ENCODE data around the gene LRRN3.
A peak's percentile ranks its signal among the peaks of the same experiment; 100 is the strongest.

LRRN3 gene

DNA sequence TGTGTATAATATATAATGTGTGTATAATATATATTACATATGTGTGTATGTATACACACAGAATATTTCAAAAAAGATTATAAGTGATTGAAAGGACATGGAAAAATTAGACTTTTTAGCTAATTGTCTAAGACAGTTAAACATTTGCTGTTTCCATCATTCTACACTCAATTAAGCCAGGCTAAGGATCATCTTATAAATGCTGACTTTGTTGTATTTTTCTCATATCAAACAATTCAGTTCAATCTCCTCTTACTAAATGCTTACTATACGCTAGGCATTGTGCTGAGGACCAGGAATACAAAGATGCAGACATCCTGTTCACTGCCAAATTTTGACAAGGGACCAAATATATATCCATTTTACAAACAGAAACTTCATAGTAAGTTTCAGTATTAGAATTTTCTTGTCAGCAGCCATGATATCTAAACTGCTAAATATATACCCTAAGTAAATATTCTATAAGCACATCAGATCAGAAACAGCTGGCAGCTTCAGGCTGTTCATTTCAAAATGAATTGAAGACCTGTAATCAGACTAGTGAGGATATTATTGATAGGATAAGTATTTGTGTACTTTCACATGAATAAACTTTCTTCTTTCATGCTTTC, 10.3 kb upstream of the LRRN3 start:
- DNase-seq (ENCODE audit: low read depth), result no peak

DNA sequence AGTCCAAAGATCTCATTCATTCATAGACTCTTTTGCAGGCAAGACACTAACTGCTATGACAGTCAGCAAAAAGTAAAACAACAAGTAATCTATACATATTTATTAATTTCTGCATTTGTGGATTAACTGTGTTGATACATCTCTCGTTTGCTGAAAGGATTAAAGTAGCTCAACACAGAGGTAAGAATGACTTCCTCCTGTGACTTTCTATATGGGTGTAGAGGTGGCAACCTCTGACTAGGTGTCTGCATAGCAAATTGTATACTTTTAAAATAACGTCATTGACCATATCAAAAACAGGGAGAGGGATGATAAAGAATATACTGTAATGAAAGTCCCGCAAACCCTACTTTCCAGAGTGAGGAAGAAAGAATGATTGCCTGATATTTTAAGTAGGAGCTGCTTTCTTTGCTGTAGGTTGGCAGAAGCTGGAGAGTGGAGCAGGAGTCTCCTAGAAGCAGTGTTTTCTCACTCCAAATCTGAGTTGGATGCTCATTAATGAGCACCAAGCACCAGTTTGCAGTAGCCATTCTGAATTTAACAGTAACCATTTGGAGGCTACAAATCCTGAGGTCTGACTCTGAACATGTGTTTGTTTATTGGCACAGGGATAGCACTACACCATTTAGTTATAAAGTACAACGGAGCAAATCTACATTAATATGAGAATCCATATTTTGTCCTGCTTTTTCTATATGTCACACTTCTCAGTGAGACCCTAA, 9.2 kb upstream of the LRRN3 start:
- DNase-seq (ENCODE audit: low read depth), result no peak

DNA sequence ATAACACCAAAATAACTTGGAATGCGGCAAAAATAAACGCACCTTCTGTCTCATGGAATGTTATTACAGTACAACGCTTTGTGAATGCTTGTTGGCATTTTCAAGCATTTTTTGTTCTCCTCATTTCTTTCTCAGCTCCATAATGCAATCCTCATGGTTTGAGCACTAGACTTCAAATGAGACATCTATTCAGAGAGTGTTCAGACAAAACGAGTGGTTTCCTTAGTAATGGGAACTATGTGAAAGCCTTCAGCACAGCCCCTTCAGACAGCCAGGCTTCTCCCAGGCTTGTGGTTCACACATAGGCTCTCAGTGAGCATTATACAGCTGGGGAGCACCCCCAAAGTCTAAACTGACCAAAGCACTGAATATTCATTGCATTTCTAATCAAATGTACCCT, 8.6 kb upstream of the LRRN3 start:
- no peak for DNase-seq (ENCODE audit: low read depth)

DNA sequence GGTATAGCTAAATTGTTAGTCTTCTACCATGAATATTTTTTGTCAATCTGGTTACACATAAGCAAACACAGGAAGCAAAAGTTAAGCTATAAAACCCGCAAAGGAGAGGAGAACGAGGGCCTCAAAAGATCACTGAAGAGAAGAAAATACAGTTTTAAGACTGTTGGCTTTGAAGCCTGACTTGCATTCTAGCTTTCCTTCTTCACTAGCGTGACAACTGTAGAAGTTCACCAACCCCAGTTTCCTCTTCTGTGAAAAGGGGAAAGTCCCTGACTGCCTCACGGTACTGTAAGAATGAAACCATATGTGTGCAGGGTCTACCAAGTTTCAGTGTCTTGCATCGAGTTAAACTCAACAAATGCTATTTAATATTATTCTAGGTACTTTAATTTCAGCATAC, 7.5 kb upstream of the LRRN3 start:
- DNase-seq (ENCODE audit: low read depth), result peak; percentile 15

DNA sequence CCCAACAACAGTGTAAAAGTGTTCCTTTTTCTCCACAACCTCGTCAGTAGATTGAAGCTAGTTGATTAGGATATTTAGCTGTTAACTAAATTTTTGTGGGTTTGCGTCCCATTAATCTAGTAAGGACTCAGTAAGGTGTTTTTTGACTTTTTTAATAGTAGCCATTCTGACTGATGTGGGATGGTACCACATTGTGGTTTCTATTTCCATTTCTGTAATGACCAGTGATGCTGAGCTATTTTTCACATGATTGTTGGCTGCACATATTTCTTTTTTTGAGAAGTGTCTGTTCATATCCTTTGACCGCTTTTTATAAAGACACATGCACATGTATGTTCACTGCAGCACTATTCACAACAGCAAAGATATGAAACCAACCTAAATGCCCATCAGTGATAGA, 5.6 kb upstream of the LRRN3 start:
- no peak for DNase-seq (ENCODE audit: low read depth)

DNA sequence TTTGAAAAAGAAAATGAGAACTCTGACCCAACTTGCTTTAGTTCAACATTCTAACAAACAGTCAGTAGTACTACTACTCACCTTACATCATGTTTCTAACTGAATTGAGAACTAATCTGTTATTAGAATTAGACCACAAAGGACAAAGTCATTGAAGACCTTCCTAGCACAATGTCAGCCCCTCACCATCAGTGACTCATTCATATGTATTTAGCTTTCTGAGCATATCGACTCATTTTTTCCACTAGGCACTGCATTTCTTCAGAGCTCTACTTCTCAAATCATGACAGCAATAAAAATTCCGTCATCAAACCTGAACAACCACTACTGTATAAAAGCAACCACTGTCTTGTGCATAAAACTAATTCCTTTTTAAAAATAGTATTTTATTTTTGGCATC, 4.4 kb upstream of the LRRN3 start:
- DNase-seq (ENCODE audit: low read depth), result no peak

DNA sequence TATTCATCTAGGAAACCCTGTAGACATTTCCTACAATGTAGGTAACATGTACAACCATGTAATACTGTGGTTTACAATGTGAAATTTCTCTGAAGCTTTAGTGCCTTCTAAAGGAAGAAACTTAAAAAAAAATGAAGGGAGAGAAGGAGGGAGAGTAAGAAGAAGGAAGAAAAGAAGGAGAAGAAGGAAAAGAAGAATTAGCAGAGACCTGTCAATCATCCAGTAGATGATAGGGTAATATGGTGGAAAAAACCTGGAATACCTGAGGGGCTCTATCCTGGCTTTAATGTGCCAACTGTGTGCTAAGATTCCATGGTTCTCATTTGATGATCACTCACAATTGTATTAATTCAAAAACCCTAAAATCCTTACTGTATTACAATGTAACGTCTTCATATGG, 2.6 kb upstream of the LRRN3 start:
- no peak for DNase-seq (ENCODE audit: low read depth)

DNA sequence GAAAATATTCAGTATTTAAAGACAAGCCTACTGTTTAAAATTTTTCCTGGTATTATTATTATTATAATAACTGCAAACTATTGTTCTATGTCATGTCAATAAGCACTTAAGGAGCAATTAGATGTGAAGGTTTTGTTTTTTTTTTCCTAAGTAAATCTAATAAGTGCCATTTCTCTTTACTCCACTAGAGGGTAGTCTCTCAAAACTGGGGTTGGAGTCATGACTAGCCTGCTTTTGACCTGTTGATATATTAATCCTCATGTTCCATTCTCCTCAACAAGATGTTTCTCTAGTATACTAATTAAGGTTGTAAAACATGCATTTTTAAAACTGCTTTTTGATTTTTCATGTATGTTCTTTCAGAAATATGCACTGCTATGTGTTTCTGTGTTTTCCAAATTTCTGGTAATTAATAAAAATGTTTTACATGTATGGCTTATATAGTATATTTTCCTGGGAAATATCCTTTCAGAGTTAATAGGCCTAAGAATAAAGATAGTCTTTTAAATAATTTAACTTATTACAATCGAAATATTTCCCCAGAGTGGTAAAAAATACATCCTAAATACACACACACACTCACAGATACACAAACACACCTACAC, 1.0 kb upstream of the LRRN3 start:
- DNase-seq (ENCODE audit: low read depth), result no peak

DNA sequence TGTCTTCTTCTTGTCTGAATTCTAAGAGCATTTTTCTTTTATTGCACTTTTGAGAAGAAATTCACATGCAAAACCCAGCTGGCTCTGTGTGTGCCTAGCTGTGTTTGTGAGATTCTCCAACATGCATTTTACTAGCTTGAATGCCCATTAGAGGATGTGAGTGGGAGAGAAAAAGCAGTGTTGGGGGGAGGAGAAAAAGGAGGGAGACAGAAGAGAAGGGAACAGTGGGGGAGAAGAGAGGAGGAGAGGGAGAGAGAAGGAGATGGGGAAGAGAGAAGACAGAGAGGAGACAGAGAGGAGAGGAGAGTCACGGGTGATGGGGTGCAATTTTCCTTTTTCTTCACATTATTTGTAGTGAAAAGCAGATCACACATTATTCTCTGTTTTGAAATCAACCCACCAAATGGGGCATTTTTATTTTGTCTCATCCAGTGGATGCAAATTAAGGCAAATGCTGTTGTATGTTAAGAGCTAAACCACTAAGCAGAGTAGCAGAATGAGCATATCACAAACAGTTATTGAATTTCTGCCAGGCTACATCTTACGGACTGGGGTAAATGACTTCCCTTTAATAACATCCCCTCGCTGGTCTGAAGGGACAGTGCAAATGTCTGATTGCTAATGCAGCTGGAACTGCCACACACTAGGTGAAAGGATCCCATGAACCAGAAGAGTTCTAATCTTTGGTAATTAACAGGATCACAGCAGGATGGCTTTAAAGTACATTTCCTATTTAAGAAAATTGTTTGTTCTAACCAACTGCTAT, 849 bp downstream of the LRRN3 start:
- DNase-seq (ENCODE audit: low read depth), result no peak

DNA sequence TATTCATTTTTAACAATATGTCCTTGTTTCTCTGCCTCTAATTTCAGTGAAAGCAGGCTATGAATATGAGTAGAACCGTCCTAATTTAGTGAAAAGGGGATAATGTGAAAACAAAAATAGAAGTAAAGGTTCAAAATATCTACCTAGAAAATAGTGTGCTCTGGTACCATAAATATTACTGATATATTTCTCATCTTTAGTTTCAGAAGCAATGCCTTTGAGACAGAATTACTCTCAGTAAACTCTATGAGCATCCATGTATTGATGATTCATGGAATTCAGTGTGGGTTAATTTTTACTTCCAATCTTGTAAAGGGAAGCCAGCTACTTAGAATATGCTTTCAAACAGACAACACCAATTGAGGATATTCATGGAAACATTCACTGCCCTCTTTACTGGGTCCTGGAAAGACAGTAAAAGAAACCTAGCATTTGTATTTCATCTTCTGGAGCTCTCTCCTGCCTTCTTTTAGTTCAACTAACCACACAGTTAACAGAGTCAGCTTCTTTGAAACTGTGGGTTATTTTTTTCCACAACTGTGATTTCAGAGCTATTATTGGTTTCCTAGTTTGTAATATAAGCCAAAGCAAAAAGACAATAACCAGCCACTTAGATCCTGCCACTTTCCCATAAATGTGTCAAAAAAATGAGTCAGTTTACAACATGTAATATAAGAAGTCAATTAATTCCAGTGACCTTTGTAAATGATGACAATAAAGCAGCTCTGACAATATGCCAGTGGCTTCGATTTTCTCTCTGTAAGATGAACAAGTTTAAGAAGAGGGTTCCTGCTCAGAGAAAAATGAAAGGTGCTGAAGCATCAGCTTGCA, 1.7 kb downstream of the LRRN3 start:
- DNase-seq (ENCODE audit: low read depth), result no peak

DNA sequence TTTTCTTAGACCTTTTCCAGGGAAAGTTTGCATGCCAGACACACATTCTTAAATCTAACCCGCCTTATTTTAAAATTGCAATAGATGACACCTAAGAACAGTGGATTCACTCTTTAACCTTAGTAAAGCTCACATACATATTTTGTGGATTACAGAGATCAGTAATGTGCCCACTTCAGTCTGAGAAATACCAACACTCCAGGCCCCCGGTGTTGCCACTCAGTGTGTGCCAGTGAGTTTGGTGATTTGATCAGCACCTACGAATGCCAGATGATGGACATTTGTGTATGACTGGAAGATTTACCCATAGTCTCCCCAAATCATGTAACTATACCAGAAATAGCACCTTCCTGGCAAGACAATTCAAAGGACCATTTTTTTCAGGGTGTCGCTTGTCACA, 2.6 kb downstream of the LRRN3 start:
- DNase-seq (ENCODE audit: low read depth), result no peak

DNA sequence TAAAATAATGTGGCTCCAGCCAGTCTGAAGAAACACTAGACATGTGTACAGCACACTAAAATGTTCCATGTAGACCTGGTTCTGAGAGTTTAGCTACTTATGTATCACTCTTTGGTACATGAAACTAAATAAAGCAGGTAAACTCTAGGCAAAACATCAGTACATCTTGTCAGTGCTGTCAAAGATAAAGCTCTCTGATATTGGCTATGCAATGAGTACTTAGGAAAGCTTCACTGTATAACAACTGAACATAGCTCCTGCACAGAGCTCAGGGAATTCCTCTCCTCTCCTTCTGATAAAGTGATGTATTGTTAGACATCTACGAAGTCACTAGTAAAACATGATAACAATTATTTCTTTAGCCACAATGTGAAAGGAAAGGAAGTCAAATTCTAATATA, 3.5 kb downstream of the LRRN3 start:
- no peak for DNase-seq (ENCODE audit: low read depth)

DNA sequence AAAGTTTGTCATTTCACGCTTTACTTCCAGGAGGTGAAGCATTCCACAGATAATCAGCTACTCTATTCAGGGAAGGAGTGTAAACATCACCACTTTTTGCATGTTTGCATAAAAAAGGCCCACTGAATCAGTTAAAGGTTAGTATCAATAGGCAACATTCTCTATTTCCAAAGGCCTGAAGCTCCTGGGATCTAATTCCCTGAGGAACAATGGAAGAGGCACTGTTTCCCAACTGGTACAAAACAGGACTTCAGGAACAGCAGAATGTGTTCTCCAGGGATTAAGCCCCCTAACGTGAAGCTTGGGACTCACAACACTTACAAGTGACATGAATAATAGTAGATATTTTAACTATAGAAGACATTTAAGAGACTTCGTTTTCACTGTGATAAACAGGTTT, 6.1 kb downstream of the LRRN3 start:
- no peak for DNase-seq (ENCODE audit: low read depth)

DNA sequence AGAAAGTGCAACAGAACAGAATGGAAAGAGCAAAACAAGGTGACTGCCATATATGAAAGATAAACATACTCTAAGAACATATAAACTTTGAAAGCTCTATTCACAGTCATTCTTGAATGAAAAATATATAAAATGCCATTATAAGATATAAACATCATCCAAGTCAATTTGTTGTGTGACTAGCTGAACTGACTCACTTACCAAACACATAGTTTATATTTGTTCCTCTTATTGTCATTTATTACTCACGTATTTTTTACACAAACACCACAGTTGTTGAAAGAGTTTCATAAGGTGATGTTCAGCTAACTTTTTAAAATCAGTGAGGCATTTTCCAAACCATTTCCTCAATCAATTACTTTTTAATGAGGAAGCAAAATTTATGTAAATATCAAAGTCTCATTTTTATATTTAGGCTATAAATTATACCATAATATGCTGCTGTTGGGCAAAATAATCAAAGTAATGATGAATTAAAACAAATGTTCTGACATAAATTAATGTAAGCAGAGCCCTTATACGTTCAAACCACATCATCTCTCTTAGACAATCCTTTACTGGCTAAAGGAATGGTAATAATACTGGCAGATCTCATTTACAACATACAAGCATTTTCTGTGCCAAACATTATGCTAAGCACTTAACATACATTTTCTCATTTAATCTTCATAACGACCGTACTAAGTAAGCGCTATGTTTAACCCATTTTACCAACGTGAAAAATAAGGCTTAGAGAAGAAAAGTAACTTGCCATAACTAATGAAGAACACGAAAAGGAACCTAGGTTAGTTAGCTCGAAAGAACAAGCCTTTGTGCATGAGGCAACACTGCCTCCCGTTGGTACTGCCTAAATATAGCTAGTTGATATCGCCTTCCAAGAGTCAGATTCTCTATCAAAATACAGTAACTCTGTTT, 7.3 kb downstream of the LRRN3 start:
- DNase-seq (ENCODE audit: low read depth), result peak; percentile 39

DNA sequence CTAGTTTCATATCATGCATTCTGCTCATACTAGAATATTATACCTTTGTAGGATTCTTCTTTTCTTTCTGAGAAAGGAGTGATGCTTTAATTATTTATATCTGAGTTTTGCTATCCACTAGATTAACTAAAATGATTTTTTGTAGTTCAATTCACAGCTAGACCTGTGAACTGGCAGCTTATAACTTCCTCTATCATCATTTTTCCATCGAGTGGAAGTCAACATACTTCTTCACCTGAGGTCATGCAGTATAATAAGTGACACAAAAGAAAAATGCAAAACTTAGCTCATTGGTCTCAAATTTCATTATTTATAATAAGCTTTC, 8.0 kb downstream of the LRRN3 start:
- DNase-seq (ENCODE audit: low read depth), result no peak

DNA sequence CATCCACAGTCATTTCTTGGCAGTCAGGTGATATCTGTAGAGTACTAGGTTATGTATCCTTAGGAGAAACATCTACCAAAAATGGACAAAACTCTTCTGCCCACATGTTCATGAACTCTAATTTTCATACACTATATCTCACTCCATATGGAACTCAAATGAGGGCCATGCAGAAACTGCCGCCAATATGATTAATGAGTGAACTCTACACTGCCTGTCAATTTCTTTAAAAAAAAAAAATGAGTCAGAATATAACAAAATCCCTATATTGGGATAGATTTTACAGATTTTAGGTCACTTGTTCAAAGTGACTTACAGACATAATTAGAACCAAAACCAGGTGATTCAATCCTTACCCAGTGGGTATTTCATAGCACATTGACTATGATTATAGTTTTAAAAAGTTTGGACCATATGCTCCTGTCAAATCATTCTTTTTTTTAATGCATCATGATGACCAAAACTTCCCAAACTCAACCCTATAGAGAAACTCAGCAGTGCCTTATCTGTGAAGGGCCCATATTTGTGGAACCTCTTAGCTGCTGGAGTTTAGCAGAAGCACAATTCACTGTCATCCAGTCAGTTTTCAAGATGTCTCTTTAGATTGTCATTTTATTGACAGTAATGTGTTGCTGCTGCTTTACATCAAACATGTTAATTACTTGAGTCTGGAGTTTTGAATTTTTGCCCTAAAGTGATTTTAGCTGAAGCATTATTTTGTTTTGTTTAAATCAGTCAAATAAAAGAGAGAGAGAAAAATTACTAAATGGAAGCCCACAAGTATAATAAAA, 11.1 kb downstream of the LRRN3 start:
- DNase-seq (ENCODE audit: low read depth), result no peak

DNA sequence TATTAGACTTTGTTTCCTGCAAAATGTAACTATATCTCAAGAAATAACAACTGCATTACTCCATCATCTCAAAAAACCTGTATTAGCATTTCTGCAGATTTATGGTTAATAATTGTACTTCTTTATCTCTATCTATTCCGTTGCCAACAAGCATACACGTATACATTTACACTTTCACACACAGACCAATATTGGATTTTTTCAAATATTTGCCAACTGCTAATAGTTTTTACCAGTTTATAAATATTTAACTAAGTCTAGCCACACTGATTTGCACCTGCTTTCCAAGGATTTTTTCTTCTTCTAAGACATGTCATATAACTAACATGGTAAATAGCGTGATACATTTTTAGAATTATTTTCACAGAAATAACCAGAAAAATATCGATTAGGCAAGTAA, 12.2 kb downstream of the LRRN3 start:
- no peak for DNase-seq (ENCODE audit: low read depth)

DNA sequence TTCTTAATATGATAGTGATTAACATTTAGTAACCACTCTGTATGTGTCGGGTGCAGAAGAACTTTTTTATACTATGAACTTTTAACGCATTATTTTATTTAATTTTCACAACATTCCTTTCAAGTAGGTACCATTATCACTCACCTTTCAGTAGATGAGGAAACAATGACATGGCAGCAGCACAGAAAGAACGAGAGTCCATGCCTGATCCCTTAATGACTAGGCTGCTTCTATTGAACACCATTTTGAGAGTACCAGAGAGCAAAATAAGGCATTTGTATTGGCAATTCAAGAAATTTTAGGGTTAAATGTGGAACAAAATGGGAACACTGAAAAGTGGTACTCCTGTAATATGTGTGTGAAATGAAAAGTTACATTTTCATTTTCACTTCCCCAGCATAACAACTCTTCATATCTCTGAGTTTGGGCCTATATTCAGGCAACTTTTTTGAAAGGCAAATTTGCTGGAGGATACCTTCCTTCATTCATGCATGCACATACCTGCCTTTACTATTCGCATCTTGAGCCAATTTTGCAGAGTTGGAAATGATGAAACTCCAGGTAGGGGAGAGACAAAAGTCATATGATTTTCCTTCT, 12.8 kb downstream of the LRRN3 start:
- DNase-seq (ENCODE audit: low read depth), result no peak

DNA sequence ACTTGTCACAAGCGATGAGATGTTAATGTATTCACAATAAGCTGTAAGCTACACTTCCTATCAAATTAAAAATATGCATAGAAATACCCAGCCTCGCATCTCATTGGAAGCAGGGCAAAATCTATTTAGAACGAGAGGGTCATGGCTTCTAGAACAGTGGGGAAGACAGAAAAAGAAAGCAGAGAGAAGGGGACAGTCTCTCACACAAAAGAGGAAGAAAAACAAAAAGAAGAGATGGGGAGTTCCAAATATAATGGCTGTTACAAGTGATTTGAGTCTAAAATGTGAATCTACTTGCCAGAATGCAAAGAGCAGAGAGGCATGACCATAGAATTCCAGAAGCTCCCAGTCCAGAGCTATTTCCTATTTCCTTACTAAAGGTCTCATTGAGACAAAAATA, 13.8 kb downstream of the LRRN3 start:
- DNase-seq (ENCODE audit: low read depth), result no peak

DNA sequence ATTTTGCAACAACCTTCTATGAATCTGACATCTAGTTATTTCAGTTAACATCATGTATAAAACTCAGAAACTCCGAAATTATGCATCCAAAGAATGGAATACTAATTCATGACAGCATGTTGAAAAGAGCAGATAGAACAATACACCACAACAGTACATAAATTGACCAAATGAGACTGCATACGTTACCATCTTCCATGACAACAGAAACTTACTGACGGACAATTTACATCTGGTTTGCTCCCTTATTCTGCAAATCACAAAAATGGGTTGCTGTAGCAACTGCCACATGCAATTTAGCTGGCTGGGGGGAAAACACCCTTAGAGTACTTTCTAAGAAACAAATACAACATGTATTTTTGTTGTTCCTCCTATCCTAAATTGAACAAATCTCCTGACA, 14.3 kb downstream of the LRRN3 start:
- no peak for DNase-seq (ENCODE audit: low read depth)
